GM19455 (cell line): ENCODE data around the gene ZNF609.

Experiments used
- ATAC-seq: cut with Tn5 transposase; IDR thresholded peaks from one replicate; pipeline ENCODE4 v1.9.1; 2021; ENCODE audit not compliant: unreplicated experiment

ZNF609 gene

GRCh38 chr15:64712353-64712752 is 252.0 kb downstream of the ZNF609 start:
- ATAC-seq = no peak

GRCh38 chr15:64713592-64713991 is 253.2 kb downstream of the ZNF609 start:
- ATAC-seq = no peak

- ATAC-seq = no peak
Measured at GRCh38 chr15:64716452-64716851, 256.1 kb downstream of the ZNF609 start.

- no peak for ATAC-seq
Measured at GRCh38 chr15:64717130-64717529, 256.8 kb downstream of the ZNF609 start.

- no peak for ATAC-seq
Measured at GRCh38 chr15:64717735-64718495, 257.5 kb downstream of the ZNF609 start.

GRCh38 chr15:64720188-64720587 is 259.8 kb downstream of the ZNF609 start:
- no peak for ATAC-seq

GRCh38 chr15:64730151-64730550 is 269.8 kb downstream of the ZNF609 start:
- no peak for ATAC-seq

- no peak for ATAC-seq
Measured at GRCh38 chr15:64731012-64731804, 270.8 kb downstream of the ZNF609 start.

- ATAC-seq = no peak
Measured at GRCh38 chr15:64731805-64732151, 271.4 kb downstream of the ZNF609 start.

- ATAC-seq = no peak
Measured at GRCh38 chr15:64732156-64732860, 271.9 kb downstream of the ZNF609 start.
